Bronchial epithelial cell (primary cell): ENCODE results near the gene NFYC. TPM values are rescaled to one million over a fixed set of nuclear protein-coding genes. Genes with fewer than 3 reads are reported as not detected.

Source experiments
- DNase-seq: peaks from one replicate; pipeline ENCODE4 v3.0.0-alpha.2; 2010; ENCODE audit warnings: low read depth
- FAIRE-seq: peaks from 2 replicates; lab custom pipeline; 2011; peaks lifted over from hg19 to GRCh38; lab: Jason Lieb, UNC
- H3K27me3 ChIP-seq: 2 replicates; pipeline ENCODE4 v1.5.1; 2011; ENCODE audit warnings: low read length; ENCODE audit not compliant: control insufficient read depth, insufficient read depth
- H3K36me3 ChIP-seq: 2 replicates; pipeline ENCODE4 v1.5.1; 2011; ENCODE audit warnings: low read length; ENCODE audit not compliant: control insufficient read depth, insufficient read depth
- H3K4me3 ChIP-seq: 2 replicates; pipeline ENCODE4 v1.5.1; 2011; ENCODE audit warnings: mild to moderate bottlenecking, low read depth, low read length, control low read depth
- CTCF ChIP-seq: IDR thresholded peaks from 2 replicates; pipeline ENCODE4 v1.5.1; 2011; ENCODE audit warnings: mild to moderate bottlenecking, moderate library complexity, low read length, control low read depth, inconsistent platforms; ENCODE audit not compliant: insufficient read depth, severe bottlenecking
- total RNA-seq: library from RNA; depleted of rRNA; stranded (reverse); fragments of >200 nt; gene quantifications from 2 replicates; pipeline ENCODE4 v1.2.1, GENCODE V29; 2014

Gene NFYC
- total RNA-seq, 1 donor from 2014 or later: 22.9 TPM

- no peak for DNase-seq
- TF ChIP-seq CTCF: no peak
- peaks cover 9% of the 10 kb centered on the region for H3K27me3 ChIP-seq
- H3K36me3 ChIP-seq: no peaks in the 10 kb centered on the region
- no peak for FAIRE-seq
- no peak overlapping the region for H3K4me3 ChIP-seq
Measured at GRCh38 chr1:40786171-40786994, 94.9 kb downstream of the NFYC start.

- Histone ChIP-seq H3K4me3 (no peak overlapping the region), H3K36me3 (no peaks in the 10 kb centered on the region), H3K27me3 (peaks cover 7% of the 10 kb centered on the region)
- no peak for DNase-seq
- TF ChIP-seq CTCF: no peak
- FAIRE-seq: peak; percentile 43
Measured at GRCh38 chr1:40786995-40787705, 95.6 kb downstream of the NFYC start.

- no peak for FAIRE-seq
- Histone ChIP-seq H3K27me3 (peaks cover 4% of the 10 kb centered on the region), H3K4me3 (no peak overlapping the region), H3K36me3 (no peaks in the 10 kb centered on the region)
- no peak for TF ChIP-seq CTCF
- no peak for DNase-seq
Measured at GRCh38 chr1:40787737-40788560, 96.4 kb downstream of the NFYC start.

GRCh38 chr1:40788561-40789341 is 97.2 kb downstream of the NFYC start:
- Histone ChIP-seq H3K4me3 (no peak overlapping the region), H3K27me3 (no peaks in the 10 kb centered on the region), H3K36me3 (no peaks in the 10 kb centered on the region)
- FAIRE-seq (peak; percentile 88), DNase-seq (no peak)
- no peak for TF ChIP-seq CTCF

- H3K4me3 ChIP-seq: no peak overlapping the region
- DNase-seq (no peak), FAIRE-seq (no peak)
- no peaks in the 10 kb centered on the region for H3K27me3 ChIP-seq
- no peaks in the 10 kb centered on the region for H3K36me3 ChIP-seq
- TF ChIP-seq CTCF: no peak
Measured at GRCh38 chr1:40789342-40789598, 97.8 kb downstream of the NFYC start.
